ENCODE data around the gene SLC7A6. TPM values are rescaled to one million over a fixed set of nuclear protein-coding genes. Genes with fewer than 3 reads are reported as not detected.

Gene SLC7A6
- total RNA-seq: 16.1 and 44.9 TPM in 2 replicates

GRCh38 chr16:68264128-68265077 lies at the start of gene SLC7A6:
SLC7A6 (plus strand) TSS chr16:68264526; CDS start chr16:68274727, 10,201 bp downstream.

GRCh38 chr16:68235887-68236136 lies 28.5 kb upstream of the SLC7A6 start, which contains the start of gene ESRP2:
ESRP2 (minus strand) TSS chr16:68236127; CDS start chr16:68236045, 82 bp downstream.

GRCh38 chr16:68244903-68245853 lies 19.1 kb upstream of the SLC7A6 start, which contains the start of gene PLA2G15:
PLA2G15 (plus strand) TSS chr16:68245373; CDS start chr16:68245427, 54 bp downstream.

DNA sequence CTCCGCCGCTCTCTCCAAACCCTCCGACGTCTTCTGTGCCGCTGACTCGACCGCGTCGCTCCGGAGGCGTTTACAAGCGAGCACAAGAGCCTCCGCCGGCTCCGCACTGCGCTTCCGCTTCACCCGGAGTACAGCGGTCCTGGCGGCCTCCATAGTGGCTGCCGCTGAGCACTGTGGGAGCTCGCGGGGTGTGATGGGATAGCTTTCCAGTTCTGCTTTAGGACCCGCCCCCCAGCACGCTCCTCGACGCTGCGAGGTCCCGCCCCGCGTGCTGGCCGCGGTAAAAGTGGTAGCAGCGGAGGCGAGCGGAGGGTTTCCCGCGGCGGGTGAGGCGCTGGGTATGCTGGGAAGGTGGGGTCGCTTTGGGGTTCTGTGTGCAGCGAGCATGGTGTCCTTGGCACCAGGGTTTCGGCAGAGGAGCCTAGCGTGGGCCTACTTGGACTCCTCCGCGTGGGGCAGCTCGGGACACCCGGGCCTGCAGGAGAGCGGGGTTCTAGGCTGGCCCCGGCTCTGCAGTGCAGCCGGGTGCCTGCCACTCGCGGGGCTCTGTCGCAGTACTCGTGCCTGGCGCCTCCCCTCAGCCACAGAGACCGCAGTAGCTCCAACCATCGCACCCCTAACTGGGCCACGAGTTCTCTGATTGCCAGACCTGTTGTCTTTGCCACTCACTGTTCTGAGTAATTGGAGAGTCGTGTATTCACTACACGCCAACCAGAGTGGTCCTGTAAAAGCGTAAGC lies 46.6 kb downstream of the SLC7A6 start, which contains the start of the genes PRMT7 and SLC7A6OS:
Gene PRMT7, plus strand, starts transcription at position 246 of the 738 bp plus-strand sequence. CDS start 4,961 bp downstream, outside the sequence.
Gene SLC7A6OS, minus strand, starts transcription at position 173 of the 738 bp plus-strand sequence. Its CDS starts 20 bp downstream, at position 153.

Small RNA genes within 50 kb of the gene (small RNA-seq; reads per million reads assigned to genes)
- gene RNU4-30P (0.09 reads per million), gene RNU6-1262P (not detected)

Other genes starting within 250 kb of the SLC7A6 start
- not detected in 2 replicates for gene DPEP2NB, start 248.6 kb upstream of the SLC7A6 start, total RNA-seq
- gene DDX28, start 241.3 kb upstream of the SLC7A6 start, total RNA-seq: 10.2 and 11.7 TPM in 2 replicates
- 15.7 and 22.2 TPM in 2 replicates for gene DUS2, start 241.2 kb upstream of the SLC7A6 start, total RNA-seq
- gene NFATC3, start 179.2 kb upstream of the SLC7A6 start, total RNA-seq: 31.8 and 37.1 TPM in 2 replicates
- gene ESRP2, start 28.4 kb upstream of the SLC7A6 start, total RNA-seq: 5.9 and 8.8 TPM in 2 replicates
- 7.9 and 16.8 TPM in 2 replicates for gene PLA2G15, start 19.2 kb upstream of the SLC7A6 start, total RNA-seq
- 12.0 and 13.7 TPM in 2 replicates for gene SLC7A6OS, start 46.4 kb downstream of the SLC7A6 start, total RNA-seq
- 34.3 and 39.3 TPM in 2 replicates for gene PRMT7, start 46.5 kb downstream of the SLC7A6 start, total RNA-seq
- gene SMPD3, start 184.0 kb downstream of the SLC7A6 start, total RNA-seq: 0.43 TPM in 1 of 2 replicates, not detected in the other